Occipital lobe (tissue), 2 donors: ENCODE results near the gene ARL4A. TPM values are rescaled to one million over a fixed set of nuclear protein-coding genes. Genes with fewer than 3 reads are reported as not detected.

Experiments
- DNase-seq: peaks from one replicate; lab custom pipeline; 2025; lab: John Stamatoyannopoulos, UW
- total RNA-seq: library from RNA; depleted of rRNA; stranded (reverse); fragments of >200 nt; gene quantifications from one replicate; pipeline ENCODE4 v1.2.3, GENCODE V29; 2014

The ARL4A gene
- total RNA-seq, 1 donor from 2014 or later = 82.2 TPM

GRCh38 chr7:12699299-12699698 lies 11.9 kb downstream of the ARL4A start:
- DNase-seq = no peak

GRCh38 chr7:12701433-12701832 lies 14.0 kb downstream of the ARL4A start:
- no peak for DNase-seq

- DNase-seq = no peak
These were observed 16.4 kb downstream of the ARL4A start for GRCh38 chr7:12703881-12704280.

- DNase-seq = no peak
These were observed 18.4 kb downstream of the ARL4A start for GRCh38 chr7:12705878-12706277.

- no peak for DNase-seq
These were observed 19.6 kb downstream of the ARL4A start for GRCh38 chr7:12706900-12707536.

GRCh38 chr7:12708314-12708713 lies 20.9 kb downstream of the ARL4A start:
- DNase-seq = no peak

GRCh38 chr7:12709726-12710502 lies 22.5 kb downstream of the ARL4A start:
- DNase-seq = no peak

GRCh38 chr7:12711124-12711523 lies 23.7 kb downstream of the ARL4A start:
- no peak for DNase-seq

- DNase-seq = no peak
These were observed 24.8 kb downstream of the ARL4A start for GRCh38 chr7:12712236-12712635.

GRCh38 chr7:12713625-12714378 lies 26.4 kb downstream of the ARL4A start:
- no peak for DNase-seq

GRCh38 chr7:12714379-12714737 lies 26.9 kb downstream of the ARL4A start:
- DNase-seq = no peak

GRCh38 chr7:12715372-12716133 lies 28.1 kb downstream of the ARL4A start:
- peak; percentile 63 for DNase-seq

- DNase-seq = no peak
These were observed 28.8 kb downstream of the ARL4A start for GRCh38 chr7:12716134-12716681.

GRCh38 chr7:12716722-12717121 lies 29.3 kb downstream of the ARL4A start:
- DNase-seq = no peak

- no peak for DNase-seq
These were observed 31.9 kb downstream of the ARL4A start for GRCh38 chr7:12719141-12719919.

- no peak for DNase-seq
These were observed 32.8 kb downstream of the ARL4A start for GRCh38 chr7:12719981-12720865.

GRCh38 chr7:12721286-12721830 lies 33.9 kb downstream of the ARL4A start:
- DNase-seq = no peak

- DNase-seq = no peak
These were observed 34.7 kb downstream of the ARL4A start for GRCh38 chr7:12722136-12722535.
